ENCODE results near the gene CD247. TPM values are rescaled to one million over a fixed set of nuclear protein-coding genes. Genes with fewer than 3 reads are reported as not detected.

The CD247 gene
- total and polyA plus RNA-seq, 2 of the 13 experiments (the other 11 are each of a cell fraction or from before 2014, with no cell fraction given) = 0.20 TPM; not detected in 1

- CTCF ChIA-PET (ENCODE audit: low intra/inter-chr PET ratio, low total read pairs) = no interaction called here
- no peak for ATAC-seq
- TF ChIP-seq PITX1 (CRISPR knock-in tag; IDR thresholded peaks at IDR 0.05) (no peak), ZNF30 (CRISPR knock-in tag; IDR thresholded peaks at IDR 0.05) (no peak), KDM3A (CRISPR knock-in tag; IDR thresholded peaks at IDR 0.05; ENCODE audit: low read depth) (no peak), ZUFSP (CRISPR knock-in tag; IDR thresholded peaks at IDR 0.05; ENCODE audit: borderline replicate concordance) (no peak), SCMH1 (CRISPR knock-in tag; IDR thresholded peaks at IDR 0.05; ENCODE audit: borderline replicate concordance) (no peak), FLYWCH1 (CRISPR knock-in tag; IDR thresholded peaks at IDR 0.05) (no peak), ZNF329 (CRISPR knock-in tag; IDR thresholded peaks at IDR 0.05; ENCODE audit: low read depth) (no peak), ZNF17 (CRISPR knock-in tag; IDR thresholded peaks at IDR 0.05) (no peak), ZNF407 (CRISPR knock-in tag; IDR thresholded peaks at IDR 0.05; ENCODE audit: not compliant biosample characterization) (no peak), TGIF2 (CRISPR knock-in tag; IDR thresholded peaks at IDR 0.05) (no peak), BATF2 (CRISPR knock-in tag; IDR thresholded peaks at IDR 0.05) (no peak), ZNF777 (CRISPR knock-in tag; IDR thresholded peaks at IDR 0.05) (no peak), SKIL (CRISPR knock-in tag; IDR thresholded peaks at IDR 0.05; ENCODE audit: borderline replicate concordance) (no peak)
Observed at GRCh38 chr1:167483790-167484189, 34.5 kb downstream of the CD247 start.

More at GRCh38 chr1:167483790-167484189, 34.5 kb downstream of the CD247 start:
- FAIRE-seq (no peak), DNase-seq (ENCODE audit: low spot score) (no peak)
- no peaks in the 10 kb centered on the region for H3K4me1 ChIP-seq (ENCODE audit: insufficient read depth, low read length)
- H3K9me3 ChIP-seq (ENCODE audit: low read length) = no peaks in the 10 kb centered on the region
- H4K20me1 ChIP-seq (ENCODE audit: insufficient read depth, low read length) = no peaks in the 10 kb centered on the region
- peaks cover 3 to 40% of the 10 kb centered on the region in 2 experiments for H3K27me3 ChIP-seq (ENCODE audit: control insufficient read depth in 1 of 2, insufficient read depth in 2 of 2, low read length in 2 of 2)
- no peaks in the 10 kb centered on the region for H3K36me3 ChIP-seq (replicated peaks in 1 of 2; ENCODE audit: control insufficient read depth in 1 of 2, insufficient read depth in 2 of 2, low read length in 2 of 2)
- H3K4me2 ChIP-seq (ENCODE audit: low read depth, low read length) = no peak overlapping the region
- H2AFZ ChIP-seq (ENCODE audit: low read length) = no peak overlapping the region
- no peaks in the 10 kb centered on the region for H3K79me2 ChIP-seq (ENCODE audit: insufficient read depth, low read length)
- H3K27ac ChIP-seq (ENCODE audit: extremely low read length, insufficient read depth, low read length) = no peak overlapping the region
- H3K9ac ChIP-seq (ENCODE audit: insufficient read depth, low read depth, low read length) = no peak overlapping the region
- POLR2A ChIA-PET = no interaction called here
- no peak overlapping the region for H3K4me3 ChIP-seq (replicated peaks in 1 of 3; ENCODE audit: insufficient read depth in 1 of 3, low read depth in 2 of 3, low read length in 3 of 3)
- no TSS peak for BruUV-seq (replicated peaks)
- 27% methylated on average over 7 of the region's 7 CpGs for WGBS (ENCODE audit: low lambda C conversion rate)
- in situ Hi-C loops (cut with HindIII; ENCODE audit: extremely low pct_ligation_motif_present, low pct_unique_long_range_greater_than_20kb) (no loop called here), intact Hi-C loops (cut with micrococcal nuclease; ENCODE audit: unreplicated experiment) (no loop called here)
